WTC11 (cell line): ENCODE data around the gene BMP7.

Experiments
- CBFB ChIP-seq: sonication (generic); formaldehyde crosslinking; IDR thresholded peaks from 2 replicates; pipeline ENCODE4 v1.8.1; 2022; ENCODE audit warnings: mild to moderate bottlenecking, low read depth, missing genetic modification reagents
- FOXJ3 ChIP-seq: sonication (generic); formaldehyde crosslinking; IDR thresholded peaks from 2 replicates; pipeline ENCODE4 v1.9.0; 2021; ENCODE audit warnings: missing genetic modification reagents, mild to moderate bottlenecking, borderline replicate concordance
- GABPB1 ChIP-seq: sonication (generic); formaldehyde crosslinking; IDR thresholded peaks from 2 replicates; pipeline ENCODE4 v1.8.1; 2023; ENCODE audit warnings: mild to moderate bottlenecking, missing genetic modification reagents
- SOX15 ChIP-seq: fragments of 250-450 bp; sonication (Bioruptor Pico); IDR thresholded peaks from 2 replicates; pipeline ENCODE4 v1.9.0; 2021; ENCODE audit warnings: mild to moderate bottlenecking
- SP1 ChIP-seq: sonication (generic); formaldehyde crosslinking; conservative IDR thresholded peaks from 2 replicates; pipeline ENCODE4 v1.8.1; 2022; ENCODE audit warnings: missing genetic modification reagents
- TF ChIP-seq, protein P1 (sequence below): fragments of 200-600 bp; IDR thresholded peaks from 2 replicates; pipeline ENCODE4 v1.8.0; 2022; ENCODE audit warnings: antibody characterized with exemption

DNA sequence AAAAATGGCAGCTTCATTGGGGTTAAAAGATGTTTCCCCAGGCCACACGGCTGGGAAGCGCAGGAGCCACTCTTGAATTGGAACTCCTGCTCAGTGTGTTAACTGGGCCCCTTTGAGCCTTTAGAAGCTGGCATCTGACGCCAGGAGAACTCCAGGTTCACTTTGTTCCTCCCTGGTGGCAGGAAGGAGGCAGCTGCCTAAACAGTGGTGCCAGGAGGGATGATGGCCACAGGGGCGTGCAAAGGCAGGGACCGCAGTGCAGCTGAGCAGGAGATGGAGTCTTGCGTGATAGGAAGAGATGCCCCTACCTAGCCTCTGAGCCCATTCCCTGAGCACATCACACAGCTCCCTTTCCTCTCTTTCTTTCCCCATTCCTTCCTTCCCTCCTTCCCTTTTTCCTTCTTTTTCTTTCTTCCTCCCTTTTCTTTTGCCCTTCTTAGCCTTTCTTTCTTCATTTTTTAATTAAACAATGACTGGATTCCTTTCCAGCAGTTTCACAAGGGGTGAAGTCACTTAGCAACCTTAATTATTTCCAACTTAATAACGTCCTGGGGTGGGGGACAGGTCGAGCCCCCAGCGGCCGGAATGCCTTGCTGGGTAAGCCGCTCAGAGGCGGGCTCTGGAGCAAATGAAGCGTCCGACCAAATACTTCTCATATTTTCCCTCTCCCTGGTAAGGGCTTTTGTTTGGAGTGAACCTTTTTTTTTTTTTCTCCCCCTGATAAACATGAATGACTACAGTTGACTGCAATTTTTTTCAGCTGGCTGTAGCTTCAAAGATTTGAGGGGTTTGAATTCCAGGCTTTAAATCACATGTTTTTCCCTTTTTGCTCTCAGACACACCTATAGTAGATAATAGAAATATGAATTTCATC lies 20.8 kb upstream of the BMP7 start:
- TF ChIP-seq GABPB1 (CRISPR knock-in tag) = no peak
- TF ChIP-seq FOXJ3 (CRISPR knock-in tag) = no peak
- TF ChIP-seq, protein P1, sequence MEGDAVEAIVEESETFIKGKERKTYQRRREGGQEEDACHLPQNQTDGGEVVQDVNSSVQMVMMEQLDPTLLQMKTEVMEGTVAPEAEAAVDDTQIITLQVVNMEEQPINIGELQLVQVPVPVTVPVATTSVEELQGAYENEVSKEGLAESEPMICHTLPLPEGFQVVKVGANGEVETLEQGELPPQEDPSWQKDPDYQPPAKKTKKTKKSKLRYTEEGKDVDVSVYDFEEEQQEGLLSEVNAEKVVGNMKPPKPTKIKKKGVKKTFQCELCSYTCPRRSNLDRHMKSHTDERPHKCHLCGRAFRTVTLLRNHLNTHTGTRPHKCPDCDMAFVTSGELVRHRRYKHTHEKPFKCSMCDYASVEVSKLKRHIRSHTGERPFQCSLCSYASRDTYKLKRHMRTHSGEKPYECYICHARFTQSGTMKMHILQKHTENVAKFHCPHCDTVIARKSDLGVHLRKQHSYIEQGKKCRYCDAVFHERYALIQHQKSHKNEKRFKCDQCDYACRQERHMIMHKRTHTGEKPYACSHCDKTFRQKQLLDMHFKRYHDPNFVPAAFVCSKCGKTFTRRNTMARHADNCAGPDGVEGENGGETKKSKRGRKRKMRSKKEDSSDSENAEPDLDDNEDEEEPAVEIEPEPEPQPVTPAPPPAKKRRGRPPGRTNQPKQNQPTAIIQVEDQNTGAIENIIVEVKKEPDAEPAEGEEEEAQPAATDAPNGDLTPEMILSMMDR = no peak
- no peak for TF ChIP-seq SOX15
- no peak for TF ChIP-seq CBFB (CRISPR knock-in tag)
- TF ChIP-seq SP1 (CRISPR knock-in tag) = no peak
